Measurements from ENCODE around the gene MRM2. TPM values are rescaled to one million over a fixed set of nuclear protein-coding genes. Genes with fewer than 3 reads are reported as not detected.

Gene MRM2
- total RNA-seq, 1 experiment from 2014 or later, result 32.1 TPM

- no TSS peak for BruUV-seq (replicated peaks)
- peaks cover 31% of the 10 kb centered on the region for H3K36me3 Mint-ChIP-seq (ENCODE audit: insufficient read depth, unreplicated experiment)
- H3K27ac Mint-ChIP-seq (ENCODE audit: low read depth, unreplicated experiment), result peak overlapping the region; percentile 79
- H3K4me1 Mint-ChIP-seq (ENCODE audit: insufficient read depth, unreplicated experiment), result peaks cover 5% of the 10 kb centered on the region
- intact Hi-C loops (cut with micrococcal nuclease), result no loop called here
- no peaks in the 10 kb centered on the region for H3K9me3 Mint-ChIP-seq (ENCODE audit: unreplicated experiment)
- H3K27me3 Mint-ChIP-seq (ENCODE audit: insufficient read depth, unreplicated experiment), result no peaks in the 10 kb centered on the region
- ChIA-PET CTCF (interaction anchor here (0.9 to 1.2 kb wide), 2 partner anchors 87 to 116 kb away, joined by 3 to 6 read pairs; no protein-coding TSS in a partner anchor), POLR2A (interaction anchor here (0.9 to 3.5 kb wide), 5 partner anchors 8 to 122 kb away, joined by 4 to 25 read pairs (median 8); partner anchors contain the start of genes EIF3B, MRM2 and NUDT1)
- TF ChIP-seq, protein P1, sequence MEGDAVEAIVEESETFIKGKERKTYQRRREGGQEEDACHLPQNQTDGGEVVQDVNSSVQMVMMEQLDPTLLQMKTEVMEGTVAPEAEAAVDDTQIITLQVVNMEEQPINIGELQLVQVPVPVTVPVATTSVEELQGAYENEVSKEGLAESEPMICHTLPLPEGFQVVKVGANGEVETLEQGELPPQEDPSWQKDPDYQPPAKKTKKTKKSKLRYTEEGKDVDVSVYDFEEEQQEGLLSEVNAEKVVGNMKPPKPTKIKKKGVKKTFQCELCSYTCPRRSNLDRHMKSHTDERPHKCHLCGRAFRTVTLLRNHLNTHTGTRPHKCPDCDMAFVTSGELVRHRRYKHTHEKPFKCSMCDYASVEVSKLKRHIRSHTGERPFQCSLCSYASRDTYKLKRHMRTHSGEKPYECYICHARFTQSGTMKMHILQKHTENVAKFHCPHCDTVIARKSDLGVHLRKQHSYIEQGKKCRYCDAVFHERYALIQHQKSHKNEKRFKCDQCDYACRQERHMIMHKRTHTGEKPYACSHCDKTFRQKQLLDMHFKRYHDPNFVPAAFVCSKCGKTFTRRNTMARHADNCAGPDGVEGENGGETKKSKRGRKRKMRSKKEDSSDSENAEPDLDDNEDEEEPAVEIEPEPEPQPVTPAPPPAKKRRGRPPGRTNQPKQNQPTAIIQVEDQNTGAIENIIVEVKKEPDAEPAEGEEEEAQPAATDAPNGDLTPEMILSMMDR (IDR thresholded peaks at IDR 0.05; ENCODE audit: unreplicated experiment), result no peak
- DNase-seq (ENCODE audit: unreplicated experiment), result no peak
- H3K4me3 Mint-ChIP-seq (ENCODE audit: unreplicated experiment), result peak overlapping the region; percentile 81
Observed at GRCh38 chr7:2231992-2232765, 9.8 kb downstream of the MRM2 start.

DNA sequence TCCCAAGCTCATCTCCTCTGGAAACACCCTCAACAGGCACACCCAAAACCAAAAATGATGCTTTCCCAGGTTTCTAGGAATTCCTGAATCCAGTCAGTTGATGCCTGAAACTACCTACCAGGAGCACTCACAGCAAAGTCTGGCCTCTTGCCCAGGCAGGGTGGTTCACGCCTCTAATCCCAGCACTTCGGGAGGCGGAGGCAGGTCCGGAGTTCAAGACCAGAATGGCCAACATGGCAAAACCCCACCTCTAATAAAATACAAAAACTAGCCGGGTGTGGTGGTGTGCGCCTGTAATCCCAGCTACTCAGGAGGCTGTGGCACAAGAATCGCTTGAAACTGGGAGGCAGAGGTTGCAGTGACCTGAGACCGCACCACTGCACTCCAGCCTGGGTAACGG, 11.1 kb downstream of the MRM2 start:
- Mint-ChIP-seq H3K36me3 (ENCODE audit: insufficient read depth, unreplicated experiment) (peaks cover 19% of the 10 kb centered on the region), H3K4me3 (ENCODE audit: unreplicated experiment) (no peak overlapping the region), H3K27ac (ENCODE audit: low read depth, unreplicated experiment) (no peak overlapping the region), H3K9me3 (ENCODE audit: unreplicated experiment) (no peaks in the 10 kb centered on the region), H3K4me1 (ENCODE audit: insufficient read depth, unreplicated experiment) (peaks cover 8% of the 10 kb centered on the region), H3K27me3 (ENCODE audit: insufficient read depth, unreplicated experiment) (no peaks in the 10 kb centered on the region)
- ChIA-PET CTCF (interaction anchor here (0.9 to 1.2 kb wide), 2 partner anchors 117 to 652 kb away, joined by 3 to 5 read pairs; no protein-coding TSS in a partner anchor), POLR2A (interaction anchor here (0.6 to 3.5 kb wide), 5 partner anchors 10 to 123 kb away, joined by 3 to 25 read pairs (median 5); partner anchors contain the start of genes EIF3B, MRM2 and NUDT1)
- BruUV-seq (replicated peaks), result no TSS peak
- no peak for DNase-seq (ENCODE audit: unreplicated experiment)
- TF ChIP-seq, protein P1 (IDR thresholded peaks at IDR 0.05; ENCODE audit: unreplicated experiment), result no peak
- intact Hi-C loops (cut with micrococcal nuclease), result no loop called here

GRCh38 chr7:2230226-2230625, 11.8 kb downstream of the MRM2 start:
- Mint-ChIP-seq H3K27ac (ENCODE audit: low read depth, unreplicated experiment) (no peak overlapping the region), H3K4me1 (ENCODE audit: insufficient read depth, unreplicated experiment) (peaks cover 14% of the 10 kb centered on the region), H3K9me3 (ENCODE audit: unreplicated experiment) (no peaks in the 10 kb centered on the region), H3K27me3 (ENCODE audit: insufficient read depth, unreplicated experiment) (no peaks in the 10 kb centered on the region), H3K4me3 (ENCODE audit: unreplicated experiment) (no peak overlapping the region), H3K36me3 (ENCODE audit: insufficient read depth, unreplicated experiment) (peaks cover 18% of the 10 kb centered on the region)
- no peak for DNase-seq (ENCODE audit: unreplicated experiment)
- intact Hi-C loops (cut with micrococcal nuclease), result no loop called here
- ChIA-PET CTCF (no interaction called here), POLR2A (interaction anchor here (0.6 to 1.2 kb wide), 2 partner anchors 12 to 119 kb away, joined by 3 read pairs; partner anchors contain the start of genes MRM2 and NUDT1)
- TF ChIP-seq, protein P1 (IDR thresholded peaks at IDR 0.05; ENCODE audit: unreplicated experiment), result no peak
- no TSS peak for BruUV-seq (replicated peaks)

DNA sequence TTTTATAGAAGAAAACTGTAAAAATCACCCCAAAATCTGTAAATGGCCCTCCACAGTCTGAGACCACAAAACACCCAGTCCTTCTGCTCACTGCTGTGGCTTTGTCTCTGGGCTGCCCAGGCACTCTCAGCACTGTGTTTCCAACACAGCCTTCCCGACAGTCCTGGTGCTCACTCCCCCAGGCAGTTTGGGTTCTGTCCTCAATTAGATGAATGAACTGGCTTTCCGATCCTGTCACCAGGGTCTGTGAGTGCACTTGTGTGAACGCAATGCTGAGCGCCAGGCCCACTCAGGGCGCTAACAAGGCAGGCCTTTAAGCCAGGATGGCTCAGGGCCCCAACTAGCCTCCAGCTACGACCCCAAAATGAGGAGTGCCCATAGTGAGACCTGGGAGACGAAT, 12.5 kb downstream of the MRM2 start:
- no peak for DNase-seq (ENCODE audit: unreplicated experiment)
- no peaks in the 10 kb centered on the region for H3K9me3 Mint-ChIP-seq (ENCODE audit: unreplicated experiment)
- ChIA-PET POLR2A (interaction anchor here (1.2 to 3.2 kb wide), 2 partner anchors 12 kb away, joined by 3 to 10 read pairs; partner anchors contain the start of genes MRM2 and NUDT1), CTCF (no interaction called here)
- peaks cover 16% of the 10 kb centered on the region for H3K36me3 Mint-ChIP-seq (ENCODE audit: insufficient read depth, unreplicated experiment)
- no peak overlapping the region for H3K27ac Mint-ChIP-seq (ENCODE audit: low read depth, unreplicated experiment)
- intact Hi-C loops (cut with micrococcal nuclease), result no loop called here
- BruUV-seq (replicated peaks), result no TSS peak
- no peaks in the 10 kb centered on the region for H3K27me3 Mint-ChIP-seq (ENCODE audit: insufficient read depth, unreplicated experiment)
- TF ChIP-seq, protein P1 (IDR thresholded peaks at IDR 0.05; ENCODE audit: unreplicated experiment), result no peak
- H3K4me3 Mint-ChIP-seq (ENCODE audit: unreplicated experiment), result no peak overlapping the region
- H3K4me1 Mint-ChIP-seq (ENCODE audit: insufficient read depth, unreplicated experiment), result peaks cover 22% of the 10 kb centered on the region

Data from MCF 10A (cell line).